ENCODE data around the gene GPR85. TPM values are rescaled to one million over a fixed set of nuclear protein-coding genes. Genes with fewer than 3 reads are reported as not detected.
"Not testable (repeated sequence)": the region's sequence is repeated elsewhere in the genome, so short reads cannot be mapped to it uniquely, and the experiment has no call there.

Gene GPR85
- total RNA-seq (15.3 TPM), polyA plus RNA-seq (1.4 TPM)

GRCh38 chr7:113086431-113086888 lies at the start of gene GPR85:
TSS of gene GPR85 (minus strand) at chr7:113086827. CDS start at chr7:113084721, 2,106 bp downstream.
- Histone ChIP-seq H3K4me3 (ENCODE audit: low read depth, low read length) (peak within 1 kb of the TSS; percentile 35), H3K36me3 (ENCODE audit: insufficient read depth) (no peaks in the 10 kb centered on the region), H3K4me1 (ENCODE audit: insufficient read depth) (no peaks in the 10 kb centered on the region), H3K27ac (ENCODE audit: low read depth) (peak within 1 kb of the TSS; percentile 30)
- DNase-seq (ENCODE audit: extremely low spot score), result peak; percentile 36
- WGBS, result under 1% methylated on average over 29 of the region's 29 CpGs

GRCh38 chr7:113134025-113134424 lies 47.4 kb upstream of the GPR85 start:
- Histone ChIP-seq H3K4me1 (ENCODE audit: insufficient read depth) (no peaks in the 10 kb centered on the region), H3K4me3 (ENCODE audit: low read depth, low read length) (no peak overlapping the region), H3K27ac (ENCODE audit: low read depth) (no peak overlapping the region), H3K36me3 (ENCODE audit: insufficient read depth) (no peaks in the 10 kb centered on the region)
- WGBS, result 84% methylated on average over 1 of the region's 1 CpG
- no peak for DNase-seq (ENCODE audit: extremely low spot score)

GRCh38 chr7:113131367-113131766 lies 44.7 kb upstream of the GPR85 start:
- Histone ChIP-seq H3K36me3 (ENCODE audit: insufficient read depth) (no peaks in the 10 kb centered on the region), H3K27ac (ENCODE audit: low read depth) (no peak overlapping the region), H3K4me3 (ENCODE audit: low read depth, low read length) (no peak overlapping the region), H3K4me1 (ENCODE audit: insufficient read depth) (no peaks in the 10 kb centered on the region)
- WGBS, result 85% methylated on average over 2 of the region's 2 CpGs
- DNase-seq (ENCODE audit: extremely low spot score), result no peak

- Histone ChIP-seq H3K4me1 (ENCODE audit: insufficient read depth) (no peaks in the 10 kb centered on the region), H3K4me3 (ENCODE audit: low read depth, low read length) (no peak overlapping the region), H3K36me3 (ENCODE audit: insufficient read depth) (no peaks in the 10 kb centered on the region), H3K27ac (ENCODE audit: low read depth) (no peak overlapping the region)
- no peak for DNase-seq (ENCODE audit: extremely low spot score)
- 96% methylated on average over 1 of the region's 1 CpG for WGBS
Measured at GRCh38 chr7:113128031-113128430, 41.4 kb upstream of the GPR85 start.

GRCh38 chr7:113125728-113126127 lies 39.1 kb upstream of the GPR85 start:
- DNase-seq (ENCODE audit: extremely low spot score), result no peak
- WGBS, result 70% methylated on average over 2 of the region's 2 CpGs
- Histone ChIP-seq H3K4me1 (ENCODE audit: insufficient read depth) (no peaks in the 10 kb centered on the region), H3K27ac (ENCODE audit: low read depth) (no peak overlapping the region), H3K4me3 (ENCODE audit: low read depth, low read length) (no peak overlapping the region), H3K36me3 (ENCODE audit: insufficient read depth) (no peaks in the 10 kb centered on the region)

- Histone ChIP-seq H3K4me3 (ENCODE audit: low read depth, low read length) (no peak overlapping the region), H3K4me1 (ENCODE audit: insufficient read depth) (no peaks in the 10 kb centered on the region), H3K27ac (ENCODE audit: low read depth) (no peak overlapping the region), H3K36me3 (ENCODE audit: insufficient read depth) (no peaks in the 10 kb centered on the region)
- DNase-seq (ENCODE audit: extremely low spot score), result no peak
Measured at GRCh38 chr7:113122744-113123143, 36.1 kb upstream of the GPR85 start.

GRCh38 chr7:113120647-113121046 lies 34.0 kb upstream of the GPR85 start:
- WGBS, result 80% methylated on average over 1 of the region's 1 CpG
- Histone ChIP-seq H3K4me3 (ENCODE audit: low read depth, low read length) (no peak overlapping the region), H3K36me3 (ENCODE audit: insufficient read depth) (no peaks in the 10 kb centered on the region), H3K27ac (ENCODE audit: low read depth) (no peak overlapping the region), H3K4me1 (ENCODE audit: insufficient read depth) (no peaks in the 10 kb centered on the region)
- no peak for DNase-seq (ENCODE audit: extremely low spot score)

- H3K4me3 ChIP-seq (ENCODE audit: low read depth, low read length), result no peak overlapping the region
- H3K27ac ChIP-seq (ENCODE audit: low read depth), result no peak overlapping the region
- H3K4me1 ChIP-seq (ENCODE audit: insufficient read depth), result no peaks in the 10 kb centered on the region
- H3K36me3 ChIP-seq (ENCODE audit: insufficient read depth), result no peaks in the 10 kb centered on the region
- no peak for DNase-seq (ENCODE audit: extremely low spot score)
- WGBS, result 86% methylated on average over 6 of the region's 6 CpGs
Measured at GRCh38 chr7:113119429-113119828, 32.8 kb upstream of the GPR85 start.

GRCh38 chr7:113118074-113118959 lies 31.7 kb upstream of the GPR85 start, which contains the start of gene SMIM30:
TSS of gene SMIM30 (minus strand) at chr7:113118554. CDS start at chr7:113117578, 976 bp downstream.
- Histone ChIP-seq H3K36me3 (ENCODE audit: insufficient read depth) (no peaks in the 10 kb centered on the region), H3K27ac (ENCODE audit: low read depth) (peak within 1 kb of the TSS; percentile 50), H3K4me1 (ENCODE audit: insufficient read depth) (no peaks in the 10 kb centered on the region), H3K4me3 (ENCODE audit: low read depth, low read length) (peak within 1 kb of the TSS; percentile 73)
- under 1% methylated on average over 35 of the region's 35 CpGs for WGBS
- DNase-seq (ENCODE audit: extremely low spot score), result peak; percentile 86

- H3K4me3 ChIP-seq (ENCODE audit: low read depth, low read length), result peak overlapping the region; percentile 73
- not testable (repeated sequence) for DNase-seq (ENCODE audit: extremely low spot score); H3K36me3 ChIP-seq (ENCODE audit: insufficient read depth); H3K4me1 ChIP-seq (ENCODE audit: insufficient read depth); H3K27ac ChIP-seq (ENCODE audit: low read depth)
- WGBS, result 79% methylated on average over 4 of the region's 4 CpGs
Measured at GRCh38 chr7:113117374-113117774, 30.7 kb upstream of the GPR85 start.

- no peak for DNase-seq (ENCODE audit: extremely low spot score)
- no peaks in the 10 kb centered on the region for H3K4me1 ChIP-seq (ENCODE audit: insufficient read depth)
- H3K4me3 ChIP-seq (ENCODE audit: low read depth, low read length), result no peak overlapping the region
- WGBS, result 80% methylated on average over 2 of the region's 2 CpGs
- no peak overlapping the region for H3K27ac ChIP-seq (ENCODE audit: low read depth)
- H3K36me3 ChIP-seq (ENCODE audit: insufficient read depth), result no peaks in the 10 kb centered on the region
Measured at GRCh38 chr7:113113912-113114311, 27.3 kb upstream of the GPR85 start.

- no peak for DNase-seq (ENCODE audit: extremely low spot score)
- H3K36me3 ChIP-seq (ENCODE audit: insufficient read depth), result no peaks in the 10 kb centered on the region
- H3K4me1 ChIP-seq (ENCODE audit: insufficient read depth), result no peaks in the 10 kb centered on the region
- no peak overlapping the region for H3K27ac ChIP-seq (ENCODE audit: low read depth)
- no peak overlapping the region for H3K4me3 ChIP-seq (ENCODE audit: low read depth, low read length)
- 84% methylated on average over 1 of the region's 1 CpG for WGBS
Measured at GRCh38 chr7:113109718-113110117, 23.1 kb upstream of the GPR85 start.

GRCh38 chr7:113100121-113100603 lies 13.5 kb upstream of the GPR85 start:
- no peak overlapping the region for H3K4me3 ChIP-seq (ENCODE audit: low read depth, low read length)
- H3K36me3 ChIP-seq (ENCODE audit: insufficient read depth), result no peaks in the 10 kb centered on the region
- 34% methylated on average over 5 of the region's 5 CpGs for WGBS
- peak; percentile 53 for DNase-seq (ENCODE audit: extremely low spot score)
- H3K4me1 ChIP-seq (ENCODE audit: insufficient read depth), result no peaks in the 10 kb centered on the region
- no peak overlapping the region for H3K27ac ChIP-seq (ENCODE audit: low read depth)

- H3K4me1 ChIP-seq (ENCODE audit: insufficient read depth), result no peaks in the 10 kb centered on the region
- peak; percentile 66 for DNase-seq (ENCODE audit: extremely low spot score)
- no peak overlapping the region for H3K4me3 ChIP-seq (ENCODE audit: low read depth, low read length)
- WGBS, result 35% methylated on average over 3 of the region's 3 CpGs
- H3K36me3 ChIP-seq (ENCODE audit: insufficient read depth), result no peaks in the 10 kb centered on the region
- peak overlapping the region; percentile 50 for H3K27ac ChIP-seq (ENCODE audit: low read depth)
Measured at GRCh38 chr7:113099284-113099919, 12.8 kb upstream of the GPR85 start.

Data from urinary bladder (tissue), 4 donors.